Measurements from ENCODE around the gene NDFIP1.

The NDFIP1 gene

GRCh38 chr5:142168365-142168764 is 59.8 kb downstream of the NDFIP1 start:
- TF ChIP-seq, protein P1, sequence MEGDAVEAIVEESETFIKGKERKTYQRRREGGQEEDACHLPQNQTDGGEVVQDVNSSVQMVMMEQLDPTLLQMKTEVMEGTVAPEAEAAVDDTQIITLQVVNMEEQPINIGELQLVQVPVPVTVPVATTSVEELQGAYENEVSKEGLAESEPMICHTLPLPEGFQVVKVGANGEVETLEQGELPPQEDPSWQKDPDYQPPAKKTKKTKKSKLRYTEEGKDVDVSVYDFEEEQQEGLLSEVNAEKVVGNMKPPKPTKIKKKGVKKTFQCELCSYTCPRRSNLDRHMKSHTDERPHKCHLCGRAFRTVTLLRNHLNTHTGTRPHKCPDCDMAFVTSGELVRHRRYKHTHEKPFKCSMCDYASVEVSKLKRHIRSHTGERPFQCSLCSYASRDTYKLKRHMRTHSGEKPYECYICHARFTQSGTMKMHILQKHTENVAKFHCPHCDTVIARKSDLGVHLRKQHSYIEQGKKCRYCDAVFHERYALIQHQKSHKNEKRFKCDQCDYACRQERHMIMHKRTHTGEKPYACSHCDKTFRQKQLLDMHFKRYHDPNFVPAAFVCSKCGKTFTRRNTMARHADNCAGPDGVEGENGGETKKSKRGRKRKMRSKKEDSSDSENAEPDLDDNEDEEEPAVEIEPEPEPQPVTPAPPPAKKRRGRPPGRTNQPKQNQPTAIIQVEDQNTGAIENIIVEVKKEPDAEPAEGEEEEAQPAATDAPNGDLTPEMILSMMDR (IDR thresholded peaks at IDR 0.05), result no peak

- TF ChIP-seq, protein P1 (IDR thresholded peaks at IDR 0.05), result no peak
These were observed 61.8 kb downstream of the NDFIP1 start for GRCh38 chr5:142170254-142170953.

DNA sequence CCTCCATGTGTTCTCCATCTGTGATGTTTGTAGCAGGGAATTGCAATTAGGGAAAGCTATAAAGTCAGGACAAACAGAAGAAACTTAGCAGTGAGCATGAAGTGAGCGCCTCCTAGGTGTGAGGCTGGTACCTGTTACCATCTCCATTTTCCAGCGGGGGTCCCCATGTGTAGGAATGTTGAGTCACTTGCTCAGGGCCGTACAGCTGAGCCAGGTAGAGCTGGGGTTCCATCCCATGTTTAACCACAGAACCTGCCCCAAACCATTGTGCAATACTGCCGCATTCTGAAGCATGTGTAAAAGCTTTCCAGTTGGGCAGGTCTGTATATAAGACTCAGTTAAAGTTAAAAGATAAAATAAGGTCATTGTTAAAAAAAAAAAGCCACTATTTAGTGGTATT is 62.7 kb downstream of the NDFIP1 start:
- TF ChIP-seq, protein P1 (IDR thresholded peaks at IDR 0.05), result no peak

DNA sequence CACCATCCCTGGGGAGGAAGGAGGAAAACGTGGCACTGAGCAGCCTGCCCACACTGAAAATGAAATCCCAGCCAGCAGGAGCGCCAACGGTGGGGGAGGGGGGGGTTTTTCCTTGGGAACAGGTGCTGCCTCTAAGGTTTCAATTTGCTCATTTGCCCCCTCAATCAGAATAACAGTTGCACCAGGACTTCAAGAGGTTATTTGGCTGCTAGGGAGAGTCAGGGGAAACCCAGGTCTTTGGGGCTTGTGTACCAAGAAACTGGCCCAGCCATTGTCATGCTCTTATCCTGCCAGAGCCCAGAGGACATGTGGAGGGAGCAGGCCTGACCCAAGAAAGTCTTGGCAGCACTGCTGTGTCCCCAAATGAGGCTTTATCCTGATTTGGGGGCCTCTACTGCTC is 66.5 kb downstream of the NDFIP1 start:
- TF ChIP-seq, protein P1 (IDR thresholded peaks at IDR 0.05), result no peak

DNA sequence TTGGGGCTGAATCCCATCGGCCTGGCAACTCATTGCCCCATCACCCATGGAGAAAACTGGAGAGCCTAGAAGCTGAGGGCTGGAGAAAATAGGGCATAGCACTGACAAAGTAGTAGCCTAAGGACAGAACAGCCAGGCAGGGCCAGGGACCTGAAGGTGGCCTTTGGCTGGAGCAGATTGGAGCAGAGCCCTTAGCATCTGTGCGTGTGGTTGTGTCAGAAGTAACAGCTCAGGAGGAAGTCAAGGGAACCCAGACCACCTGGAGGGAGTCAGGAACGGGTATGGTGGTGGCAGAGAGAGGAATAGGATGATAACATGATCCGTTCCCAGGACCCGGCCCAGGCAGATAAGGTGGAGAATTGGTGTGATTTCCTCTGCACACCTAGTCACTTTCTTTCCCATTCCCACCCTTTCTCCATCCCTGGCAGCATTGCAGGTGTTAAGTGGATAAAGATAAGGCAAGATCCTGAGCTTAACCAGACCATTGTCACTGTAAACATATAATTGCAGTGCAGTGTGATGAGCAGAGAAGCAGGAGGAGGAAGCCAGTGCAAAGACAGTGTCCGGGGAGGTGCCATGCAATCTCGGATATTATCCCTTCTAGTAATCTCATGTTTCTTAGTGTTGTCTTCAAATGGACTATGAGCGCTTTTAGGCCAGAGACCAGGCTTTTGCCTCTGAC is 67.0 kb downstream of the NDFIP1 start:
- TF ChIP-seq, protein P1 (IDR thresholded peaks at IDR 0.05), result no peak

DNA sequence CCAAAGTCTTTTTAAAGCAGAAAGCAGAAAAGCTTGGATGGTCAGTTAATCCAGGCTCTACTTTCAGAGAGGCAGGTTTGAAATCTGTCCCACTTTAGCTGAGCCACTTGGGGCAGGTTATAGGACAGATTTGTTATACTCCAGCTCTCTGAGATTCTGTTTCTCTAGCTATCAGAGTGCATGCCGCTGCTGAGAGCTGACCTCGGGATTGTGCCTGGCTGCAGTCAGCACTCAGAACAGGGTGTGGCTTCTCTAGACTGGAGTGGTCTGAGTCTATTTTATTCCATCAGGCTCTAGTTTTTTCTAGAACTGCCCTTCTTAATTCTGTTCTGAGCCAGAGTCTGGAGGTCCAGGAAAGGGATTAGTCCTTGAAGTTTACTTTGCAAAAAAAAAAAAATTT is 67.7 kb downstream of the NDFIP1 start:
- TF ChIP-seq, protein P1 (IDR thresholded peaks at IDR 0.05), result no peak

- TF ChIP-seq, protein P1 (IDR thresholded peaks at IDR 0.05), result no peak
These were observed 70.1 kb downstream of the NDFIP1 start for GRCh38 chr5:142178651-142179050.
